Measurements from ENCODE around the gene SLC34A2.

SLC34A2 gene

DNA sequence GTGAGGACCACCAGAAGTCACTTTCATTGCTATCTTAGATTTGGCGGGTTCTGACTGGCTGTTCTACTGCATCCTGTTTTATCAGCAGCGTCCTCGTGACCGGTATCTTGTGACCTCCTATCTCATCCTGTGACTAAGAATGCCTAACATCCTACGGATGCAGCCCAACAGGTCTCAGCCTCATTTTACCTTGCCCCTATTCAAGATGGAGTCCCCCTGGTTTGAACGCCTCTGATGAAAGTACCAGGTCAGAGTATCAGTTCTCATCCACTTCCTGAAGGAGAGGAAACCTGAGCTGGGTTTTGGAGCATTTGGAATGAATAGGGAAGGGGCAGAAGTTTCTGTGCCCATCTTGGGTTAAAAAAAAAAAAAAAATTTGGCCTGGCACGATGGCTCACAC, 70.2 kb downstream of the SLC34A2 start:
- no peak for DNase-seq (ENCODE audit: low read depth in 2 of 2)

- no peak for DNase-seq (ENCODE audit: low read depth in 2 of 2)
These were observed 72.3 kb downstream of the SLC34A2 start for GRCh38 chr4:25727711-25728493.
